Erythroblast (primary cell): Measurements from ENCODE around the gene AASDHPPT.
"Not testable (repeated sequence)": the region's sequence is repeated elsewhere in the genome, so short reads cannot be mapped to it uniquely, and the experiment has no call there.

Source experiments
- DNase-seq, 2 experiments: peaks; one replicate each; lab custom pipeline; 2025; lab: John Stamatoyannopoulos, UW
- GATA1 ChIP-seq: IDR thresholded peaks from 2 replicates; pipeline ENCODE4 v1.6.1; 2011; ENCODE audit warnings: low read depth, mild to moderate bottlenecking, control low read depth, low read length, moderate library complexity
- POLR2A ChIP-seq: IDR thresholded peaks from 2 replicates; pipeline ENCODE4 v1.6.1; 2011; ENCODE audit warnings: mild to moderate bottlenecking, low read length

AASDHPPT gene, protein sequence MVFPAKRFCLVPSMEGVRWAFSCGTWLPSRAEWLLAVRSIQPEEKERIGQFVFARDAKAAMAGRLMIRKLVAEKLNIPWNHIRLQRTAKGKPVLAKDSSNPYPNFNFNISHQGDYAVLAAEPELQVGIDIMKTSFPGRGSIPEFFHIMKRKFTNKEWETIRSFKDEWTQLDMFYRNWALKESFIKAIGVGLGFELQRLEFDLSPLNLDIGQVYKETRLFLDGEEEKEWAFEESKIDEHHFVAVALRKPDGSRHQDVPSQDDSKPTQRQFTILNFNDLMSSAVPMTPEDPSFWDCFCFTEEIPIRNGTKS

DNA sequence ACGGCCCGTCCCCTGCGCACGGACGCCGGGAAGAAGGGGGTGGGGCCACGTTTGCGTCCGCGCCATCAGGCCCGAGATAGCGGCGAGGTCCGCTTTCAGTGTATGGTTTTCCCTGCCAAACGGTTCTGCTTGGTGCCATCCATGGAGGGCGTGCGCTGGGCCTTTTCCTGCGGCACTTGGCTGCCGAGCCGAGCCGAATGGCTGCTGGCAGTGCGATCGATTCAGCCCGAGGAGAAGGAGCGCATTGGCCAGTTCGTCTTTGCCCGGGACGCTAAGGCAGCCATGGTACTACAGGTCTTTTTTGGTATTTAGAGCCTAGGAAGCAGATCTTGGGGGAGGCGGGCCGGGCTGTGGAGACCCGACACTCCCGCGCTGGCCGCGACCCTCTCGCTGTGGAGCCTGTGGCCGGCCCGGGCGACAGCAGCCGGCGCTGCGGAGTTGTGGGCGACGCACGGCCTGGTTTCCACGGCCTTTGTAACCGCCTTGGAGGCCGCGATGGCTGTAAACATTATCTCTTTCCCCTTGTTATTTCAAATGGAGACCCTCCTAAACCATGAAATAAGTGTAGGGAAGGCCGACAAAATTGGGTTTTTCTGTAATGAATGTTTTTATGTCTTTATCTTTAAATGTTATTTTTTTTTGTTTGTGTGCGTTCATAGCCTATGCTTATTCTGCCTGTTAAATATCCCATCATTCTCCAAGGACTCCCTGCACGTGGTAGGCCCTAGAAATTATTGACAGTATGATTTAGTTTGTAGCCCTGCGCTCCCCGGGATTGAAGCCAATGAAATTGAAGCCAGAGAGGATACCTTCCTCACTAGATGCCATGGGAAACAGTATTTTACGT is at the start of gene AASDHPPT:
Gene AASDHPPT (plus strand): TSS at position 54 of the 847 bp plus-strand sequence. CDS start 49 bp downstream, at position 103.
- peak; percentile 60 for TF ChIP-seq POLR2A
- TF ChIP-seq GATA1 = no peak
- DNase-seq = peak; percentile 82 to 86

DNA sequence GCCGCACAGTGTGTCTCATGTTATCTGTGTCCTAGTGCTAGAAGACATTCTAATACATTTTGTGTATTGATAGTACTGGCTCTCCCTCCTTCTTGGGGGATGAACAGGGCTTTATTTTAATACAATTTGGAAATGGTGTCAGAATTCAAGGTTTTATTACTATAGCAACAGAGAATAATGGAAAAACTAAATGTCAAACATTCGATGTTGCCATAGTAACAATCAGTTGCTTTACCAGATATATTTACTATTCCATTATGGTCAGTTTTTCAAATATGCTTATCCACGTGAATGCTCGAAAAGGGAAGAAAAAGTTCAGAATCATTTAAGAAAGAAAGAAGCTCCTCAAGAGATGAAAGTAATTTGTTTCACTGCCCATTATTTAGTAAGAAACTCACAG is 46.9 kb upstream of the AASDHPPT start:
- no peak for TF ChIP-seq GATA1
- no peak for TF ChIP-seq POLR2A
- DNase-seq = no peak

DNA sequence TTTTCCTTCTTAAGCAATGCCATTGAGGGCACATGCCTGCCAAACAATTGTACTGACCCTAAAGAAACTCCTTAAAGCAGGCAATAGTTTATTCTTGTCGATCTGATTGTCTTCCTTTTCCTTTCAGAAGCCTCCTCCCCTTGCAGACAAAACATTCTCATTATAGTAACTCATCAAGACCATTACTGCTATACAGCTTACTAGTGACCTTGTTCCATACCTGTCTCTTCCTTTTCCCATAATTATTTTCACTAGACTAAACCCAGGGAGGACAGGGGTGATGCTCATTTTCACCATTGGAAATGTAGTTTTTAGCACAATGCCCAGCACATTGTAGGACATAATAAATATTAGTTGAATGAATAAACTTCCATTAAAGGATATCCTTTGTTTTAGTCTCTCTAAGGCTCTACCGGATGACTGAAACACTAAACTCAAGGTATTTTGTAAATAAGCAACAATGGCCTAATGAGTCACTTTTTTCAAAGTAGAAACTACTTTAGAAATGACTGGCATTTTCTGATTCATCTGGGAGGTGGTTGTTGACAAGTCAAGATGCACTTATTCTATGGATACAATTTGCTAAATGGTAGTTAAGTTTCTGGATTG is 46.2 kb upstream of the AASDHPPT start:
- TF ChIP-seq POLR2A = no peak
- no peak for TF ChIP-seq GATA1
- no peak for DNase-seq

DNA sequence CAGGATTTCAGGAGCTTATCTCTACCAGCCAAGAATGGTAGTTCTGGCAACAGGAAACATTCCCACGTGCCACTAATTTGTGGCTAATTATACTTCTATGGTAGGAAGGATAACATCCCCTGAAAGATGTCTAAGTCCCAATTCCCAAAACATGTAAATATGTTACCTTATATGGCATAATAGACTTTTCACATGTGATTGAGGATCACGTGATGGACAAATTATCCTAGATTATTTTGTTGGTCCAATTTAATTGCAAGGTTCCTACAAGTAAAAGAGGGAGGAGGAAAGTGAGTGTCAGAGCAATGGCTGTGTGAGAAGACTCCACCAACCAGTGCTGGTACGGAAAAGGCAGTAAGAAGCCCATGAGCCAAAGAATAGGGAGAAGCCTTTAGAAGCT is 45.5 kb upstream of the AASDHPPT start:
- DNase-seq = no peak
- TF ChIP-seq POLR2A = no peak
- no peak for TF ChIP-seq GATA1

DNA sequence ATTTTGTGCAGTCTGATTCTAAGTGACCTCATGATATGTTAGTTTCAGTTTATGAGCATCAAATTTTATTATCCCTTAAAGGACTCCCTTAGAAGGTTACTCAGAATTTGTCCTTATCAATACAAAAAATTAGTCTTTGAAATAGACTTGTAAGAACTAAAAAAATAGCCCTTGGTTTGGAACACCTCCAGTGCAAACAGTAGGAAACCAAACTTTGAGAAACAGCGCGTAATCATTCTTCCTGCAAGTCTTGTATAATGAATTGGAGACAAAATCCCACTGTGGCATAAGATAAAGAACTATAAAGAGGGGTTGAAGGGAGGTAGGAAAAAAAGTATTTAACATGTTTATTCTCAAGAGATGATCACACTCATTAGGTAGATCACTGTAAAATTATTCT is 44.6 kb upstream of the AASDHPPT start:
- TF ChIP-seq GATA1 (no peak), POLR2A (no peak)
- DNase-seq = no peak

DNA sequence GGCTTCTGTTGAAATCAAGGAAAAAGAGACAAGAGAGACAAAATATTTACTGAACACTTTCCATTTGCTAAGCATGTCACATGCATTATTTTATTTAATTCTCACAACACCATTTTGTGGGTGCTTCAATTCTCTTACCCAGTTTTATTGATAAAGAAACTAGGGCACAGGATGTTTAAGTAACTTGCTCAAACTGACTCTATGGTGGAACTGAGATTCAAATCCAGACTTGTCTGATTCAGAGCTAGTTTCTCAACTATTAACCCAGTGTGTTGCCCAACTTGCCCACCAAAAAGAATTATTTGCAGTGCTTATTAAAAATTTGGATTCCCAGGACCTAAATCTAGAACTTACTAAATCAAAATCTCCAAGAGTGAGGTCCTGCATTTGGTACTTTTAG is 33.9 kb upstream of the AASDHPPT start:
- DNase-seq = no peak

DNA sequence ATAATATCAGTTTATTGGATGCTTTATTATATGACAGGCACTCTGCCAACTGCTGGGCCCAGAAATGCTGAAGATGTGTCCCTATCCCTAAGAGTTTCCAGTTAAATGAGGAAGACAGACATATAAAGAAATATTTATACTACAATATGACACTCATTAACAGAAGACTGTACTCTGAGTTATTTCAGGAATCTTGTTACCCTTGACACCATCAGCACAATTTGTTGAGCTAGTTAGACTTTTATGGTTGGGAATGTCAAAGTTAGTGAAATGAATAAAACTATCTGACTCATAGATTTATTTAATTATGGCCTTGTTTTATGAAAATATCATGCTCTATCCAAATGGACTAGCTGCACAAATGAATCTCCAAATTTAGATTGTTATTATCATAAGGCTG is 29.8 kb upstream of the AASDHPPT start:
- TF ChIP-seq GATA1 = no peak
- no peak for TF ChIP-seq POLR2A
- no peak for DNase-seq

More for the DNA sequence above, 33.9 kb upstream of the AASDHPPT start:
- TF ChIP-seq POLR2A (no peak), GATA1 (no peak)

DNA sequence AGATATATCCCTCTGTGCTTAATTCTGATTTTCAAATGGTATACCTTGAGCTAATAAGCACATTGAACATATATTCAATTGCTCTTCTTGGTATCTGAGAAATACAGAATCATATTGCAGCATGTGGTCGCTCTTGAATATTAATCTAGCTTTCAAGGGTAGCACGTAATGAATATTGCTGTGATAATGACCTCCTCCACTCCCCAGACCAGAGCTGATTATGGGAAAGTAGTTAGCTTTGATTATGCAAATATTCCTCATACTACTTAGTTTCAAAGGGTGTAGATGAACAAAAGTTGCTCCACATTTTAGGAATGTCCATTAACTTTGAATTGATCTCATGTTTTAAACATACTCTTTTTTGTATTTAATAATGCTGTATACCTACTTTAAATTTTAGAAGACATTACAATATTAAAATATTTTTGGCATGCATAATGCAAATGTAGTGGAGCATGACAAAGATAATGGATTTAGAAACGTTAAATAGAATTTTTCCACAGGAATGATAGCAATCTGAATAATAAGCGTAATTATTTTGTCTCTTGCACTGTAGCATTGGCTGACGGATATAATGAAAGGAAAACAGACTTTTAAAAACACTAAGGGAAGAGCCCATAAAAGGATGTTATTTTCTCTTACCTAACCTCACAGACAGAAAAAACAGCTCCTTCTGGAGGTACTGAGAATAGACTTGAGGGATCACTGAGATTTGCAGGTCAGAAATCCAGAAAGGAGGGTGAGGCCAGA is 27.6 kb upstream of the AASDHPPT start:
- DNase-seq = no peak
- TF ChIP-seq GATA1 (no peak), POLR2A (no peak)

DNA sequence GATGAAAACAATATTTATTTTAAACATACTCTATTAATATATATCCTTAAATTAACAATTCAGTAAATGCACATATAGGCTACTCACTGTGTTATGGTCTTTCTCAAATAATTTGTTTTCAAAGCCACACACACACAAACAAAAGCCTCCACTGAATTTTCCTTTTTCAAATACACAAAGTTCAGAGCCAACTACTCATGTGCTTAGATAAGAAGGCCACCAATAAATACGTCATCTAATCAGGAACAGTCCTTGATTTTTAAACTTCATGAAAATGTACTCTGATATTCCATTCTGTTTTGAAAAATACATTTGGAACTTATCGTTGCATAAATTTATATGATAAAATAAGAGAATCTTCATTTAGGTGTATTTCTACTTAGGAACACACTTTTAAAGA is 26.4 kb upstream of the AASDHPPT start:
- TF ChIP-seq POLR2A = no peak
- no peak for TF ChIP-seq GATA1
- no peak for DNase-seq

DNA sequence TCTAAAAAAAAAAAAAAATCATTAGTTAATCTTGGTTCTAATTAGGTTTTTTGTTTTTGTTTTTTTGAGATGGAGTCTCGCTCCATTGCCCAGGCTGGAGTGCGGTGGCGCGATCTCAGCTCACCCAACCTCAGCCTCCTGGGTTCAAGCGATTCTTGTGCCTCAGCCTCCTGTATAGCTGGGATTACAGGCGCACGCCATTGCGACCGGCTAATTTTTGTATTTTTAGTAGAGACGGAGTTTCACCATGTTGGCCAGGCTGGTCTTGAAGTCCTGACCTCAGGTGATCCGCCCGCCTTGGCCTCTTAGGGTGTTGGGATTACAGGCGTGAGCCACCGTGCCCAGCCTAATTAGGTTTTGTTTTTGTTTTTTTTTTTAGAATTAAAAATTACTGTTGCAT is 19.1 kb upstream of the AASDHPPT start:
- DNase-seq = not testable (repeated sequence)

DNA sequence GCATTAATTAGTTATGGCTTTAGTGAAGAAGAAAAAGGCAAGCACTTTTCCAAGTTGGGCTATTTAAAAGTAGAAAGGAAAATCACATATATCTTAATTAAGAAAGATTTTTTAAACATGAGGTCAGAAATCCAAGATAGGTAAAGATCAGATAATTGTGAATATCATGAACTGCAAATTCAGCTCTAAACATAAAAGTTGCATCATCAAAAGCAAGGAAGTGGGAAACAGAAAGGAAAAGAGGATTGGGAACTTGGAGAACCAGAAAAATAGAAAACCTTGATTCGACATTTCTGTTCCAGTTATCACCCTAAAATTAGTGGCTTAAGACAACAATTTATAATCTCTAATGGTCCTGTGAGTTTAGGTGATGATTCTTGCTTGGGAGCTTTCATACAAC is 17.8 kb upstream of the AASDHPPT start:
- TF ChIP-seq GATA1 = no peak
- TF ChIP-seq POLR2A = no peak
- DNase-seq = no peak

DNA sequence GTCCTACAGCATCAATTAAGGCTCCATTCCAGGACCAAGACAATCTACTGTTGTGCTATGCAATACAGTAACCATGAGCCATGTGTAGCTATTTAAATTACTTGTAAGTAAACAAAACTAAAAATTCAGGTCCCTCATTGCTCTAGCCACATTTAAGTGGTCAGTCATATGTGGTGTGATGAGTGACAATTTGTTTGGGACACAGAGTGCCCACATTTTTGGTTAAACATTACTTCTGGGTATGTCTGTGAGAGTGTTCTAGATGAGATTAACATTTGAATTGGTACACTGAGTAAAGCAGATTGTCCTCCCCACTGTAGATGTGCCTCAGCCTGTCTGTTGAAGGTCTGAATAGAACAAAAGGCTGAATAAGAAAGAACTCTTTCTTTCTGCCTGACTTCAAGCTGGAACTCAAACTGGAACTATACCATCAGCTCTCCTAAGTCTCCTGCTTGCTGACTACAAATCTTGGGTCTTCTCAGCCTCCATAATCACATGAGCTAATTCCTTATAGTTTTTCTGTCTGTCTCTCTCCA is 16.1 kb upstream of the AASDHPPT start:
- no peak for TF ChIP-seq GATA1
- no peak for TF ChIP-seq POLR2A
- no peak for DNase-seq

DNA sequence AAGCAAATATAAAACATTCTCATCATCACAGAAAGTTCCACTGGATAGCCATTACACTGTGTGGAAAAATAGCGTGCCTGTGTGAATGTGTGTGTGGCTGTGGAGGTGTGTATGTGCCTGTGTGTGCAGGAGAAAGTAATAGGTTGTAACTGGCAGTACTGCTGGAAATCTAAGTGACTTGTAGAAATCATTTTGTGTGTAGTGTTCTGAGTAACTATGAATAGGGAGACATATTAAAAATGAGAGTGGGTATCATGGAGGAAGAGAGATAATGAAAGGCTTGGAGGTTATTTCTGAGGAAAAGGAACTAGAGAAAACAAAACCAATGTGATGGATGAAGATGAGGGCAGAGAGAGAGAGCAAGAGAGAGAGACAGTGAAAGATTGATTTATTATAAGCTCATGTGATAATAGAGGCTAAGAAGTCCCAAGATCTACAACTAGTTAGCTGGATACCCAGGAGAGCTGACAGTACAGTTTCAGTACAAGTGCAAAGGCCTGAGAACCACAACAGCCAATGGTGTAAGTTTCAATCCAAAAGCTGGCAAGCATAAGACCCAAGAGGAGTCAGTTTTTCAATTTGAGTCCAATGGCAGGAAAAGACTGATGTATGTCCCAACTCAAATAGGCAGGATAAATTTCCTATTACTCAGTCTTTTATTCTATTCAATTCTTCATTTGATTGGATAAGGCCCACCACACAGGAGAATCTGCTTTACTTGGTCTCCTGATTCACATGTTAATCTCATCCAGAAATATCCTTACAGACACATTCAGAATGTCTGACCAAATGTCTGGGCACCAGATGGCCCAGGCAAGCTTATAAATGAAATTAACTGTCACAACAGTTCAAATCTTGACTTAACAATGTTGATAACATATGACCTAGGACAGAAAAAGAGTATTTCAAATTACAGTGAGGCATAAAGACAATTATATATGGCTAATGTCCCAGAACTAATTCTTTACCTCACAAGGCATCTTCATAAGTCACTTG is 15.2 kb upstream of the AASDHPPT start:
- DNase-seq = no peak
- TF ChIP-seq GATA1 = no peak
- TF ChIP-seq POLR2A = no peak
